IMR-90 (cell line): Measurements from ENCODE around the gene PLXDC2. TPM values are rescaled to one million over a fixed set of nuclear protein-coding genes. Genes with fewer than 3 reads are reported as not detected.
A peak's percentile ranks its signal among the peaks of the same experiment; 100 is the strongest.

Source experiments
- ATAC-seq: fragments of 200-7000 bp; cut with Tn5 transposase; 2 replicates; pipeline ENCODE4 v1.9.1; 2020; ENCODE audit warnings: low read depth, mild to moderate bottlenecking, moderate library complexity
- BruUV-seq: library from RNA; stranded (reverse); fragments of 400-500 nt; replicated peaks from 2 replicates; lab custom pipeline; 2021; lab: Mats Ljungman, UMichigan
- CTCF ChIA-PET: fragments of 300-600 bp; formaldehyde crosslinking; extraction: SDS; loops from one replicate; lab custom pipeline; 2021; ENCODE audit warnings: antibody characterized with exemption; lab: Yijun Ruan, JAX
- POLR2A ChIA-PET: fragments of 300-600 bp; sonication (Branson Sonifier 250); formaldehyde crosslinking; loops from one replicate; lab custom pipeline; 2022; ENCODE audit warnings: antibody characterized with exemption; ENCODE audit not compliant: unreplicated experiment; lab: Charles Lee
- DNase-seq: peaks from one replicate; pipeline ENCODE4 v3.0.0; 2013
- H2AFZ ChIP-seq: replicated peaks from 2 replicates; pipeline ENCODE3; 2013; ENCODE audit warnings: low read length, mild to moderate bottlenecking; ENCODE audit not compliant: poor library complexity
- H2AK5ac ChIP-seq: 2 replicates; pipeline ENCODE4 v1.6.1; 2013; ENCODE audit warnings: low read depth, low read length, inconsistent platforms
- H2AK9ac ChIP-seq: replicated peaks from 2 replicates; pipeline ENCODE3; 2013; ENCODE audit warnings: mild to moderate bottlenecking, low read depth, low read length, moderate library complexity; ENCODE audit not compliant: poor library complexity
- H2BK120ac ChIP-seq: 2 replicates; pipeline ENCODE4 v1.6.1; 2013; ENCODE audit warnings: low read depth, low read length, inconsistent platforms
- H2BK15ac ChIP-seq: 3 replicates; pipeline ENCODE4 v1.6.1; 2013; ENCODE audit warnings: low read depth, low read length, inconsistent platforms
- H2BK20ac ChIP-seq: 2 replicates; pipeline ENCODE4 v1.6.1; 2013; ENCODE audit warnings: low read depth, mild to moderate bottlenecking, inconsistent platforms, low read length, moderate library complexity
- H2BK5ac ChIP-seq: 2 replicates; pipeline ENCODE4 v1.6.1; 2013; ENCODE audit warnings: mild to moderate bottlenecking, low read depth, low read length, inconsistent platforms; ENCODE audit not compliant: poor library complexity, severe bottlenecking
- H3K14ac ChIP-seq: replicated peaks from 2 replicates; pipeline ENCODE4 v1.6.1; 2013; ENCODE audit warnings: low read depth, low read length, inconsistent platforms
- H3K18ac ChIP-seq: 2 replicates; pipeline ENCODE4 v1.6.1; 2013; ENCODE audit warnings: low read depth, low read length, control low read depth
- H3K23ac ChIP-seq: 2 replicates; pipeline ENCODE4 v1.6.1; 2013; ENCODE audit warnings: low read depth, low read length, inconsistent platforms
- H3K27ac ChIP-seq: 2 replicates; pipeline ENCODE4 v1.5.1; 2013; ENCODE audit warnings: mild to moderate bottlenecking, control low read depth, low read length; ENCODE audit not compliant: insufficient read depth
- H3K27me3 ChIP-seq: 2 replicates; pipeline ENCODE4 v1.6.1; 2013; ENCODE audit warnings: low read length; ENCODE audit not compliant: control insufficient read depth, insufficient read depth
- H3K36me3 ChIP-seq: 2 replicates; pipeline ENCODE4 v1.6.1; 2013; ENCODE audit warnings: low read length, mixed read lengths; ENCODE audit not compliant: control insufficient read depth, insufficient read depth
- H3K4ac ChIP-seq: 2 replicates; pipeline ENCODE4 v1.6.1; 2013; ENCODE audit warnings: low read depth, low read length, inconsistent platforms
- H3K4me1 ChIP-seq: 2 replicates; pipeline ENCODE4 v1.6.1; 2013; ENCODE audit warnings: low read length, mixed read lengths; ENCODE audit not compliant: control insufficient read depth, insufficient read depth
- H3K4me2 ChIP-seq: 2 replicates; pipeline ENCODE4 v1.6.1; 2013; ENCODE audit warnings: low read depth, mild to moderate bottlenecking, control low read depth, low read length, moderate library complexity
- H3K4me3 ChIP-seq: 2 replicates; pipeline ENCODE4 v1.5.1; 2013; ENCODE audit warnings: low read depth, mild to moderate bottlenecking, control low read depth, low read length, moderate library complexity; ENCODE audit not compliant: insufficient read depth
- H3K56ac ChIP-seq: 2 replicates; pipeline ENCODE4 v1.6.1; 2013; ENCODE audit warnings: low read length, inconsistent platforms; ENCODE audit not compliant: insufficient read depth; ENCODE audit errors: extremely low read depth
- H3K79me1 ChIP-seq, 2 experiments: 2 replicates each; pipeline ENCODE4 v1.6.1; 2013; ENCODE audit warnings: low read length in 2 of 2, inconsistent platforms in 1 of 2, low read depth in 1 of 2
- H3K9ac ChIP-seq: 2 replicates; pipeline ENCODE4 v1.6.1; 2013; ENCODE audit warnings: low read depth, low read length, control low read depth
- H3K9me1 ChIP-seq: 2 replicates; pipeline ENCODE4 v1.6.1; 2013; ENCODE audit warnings: low read length, inconsistent platforms; ENCODE audit not compliant: insufficient read depth
- H3K9me3 ChIP-seq: 2 replicates; pipeline ENCODE4 v1.6.1; 2013; ENCODE audit warnings: low read length; ENCODE audit not compliant: control insufficient read depth, insufficient read depth
- H4K20me1 ChIP-seq: 2 replicates; pipeline ENCODE4 v1.6.1; 2013; ENCODE audit warnings: low read length, inconsistent platforms; ENCODE audit not compliant: insufficient read depth
- H4K5ac ChIP-seq: 2 replicates; pipeline ENCODE4 v1.6.1; 2013; ENCODE audit warnings: mild to moderate bottlenecking, low read depth, low read length, control low read depth
- H4K8ac ChIP-seq, 2 experiments: 2 replicates each; pipeline ENCODE4 v1.6.1; 2013; ENCODE audit warnings: low read depth in 2 of 2, low read length in 2 of 2, control low read depth in 1 of 2, inconsistent platforms in 1 of 2
- H4K91ac ChIP-seq: 2 replicates; pipeline ENCODE4 v1.6.1; 2013; ENCODE audit warnings: low read depth, low read length, inconsistent platforms; ENCODE audit not compliant: insufficient read depth
- BHLHE40 ChIP-seq: fragments of 150-350 bp; IDR thresholded peaks from 2 replicates; pipeline ENCODE4 v1.6.1; 2016; ENCODE audit warnings: mild to moderate bottlenecking, low read depth, low read length
- CHD1 ChIP-seq: IDR thresholded peaks from 2 replicates; pipeline ENCODE4 v1.6.1; 2012; ENCODE audit warnings: low read depth, low read length, improper control_type of control experiment
- CTCF ChIP-seq: conservative IDR thresholded peaks from 2 replicates; pipeline ENCODE4 v1.5.1; 2012; ENCODE audit warnings: mild to moderate bottlenecking, low read depth, low read length, improper control_type of control experiment
- ELK1 ChIP-seq: fragments of 150-350 bp; IDR thresholded peaks from 2 replicates; pipeline ENCODE4 v1.6.1; 2016; ENCODE audit warnings: low read depth, mild to moderate bottlenecking, low read length, moderate library complexity, borderline replicate concordance
- FOS ChIP-seq: fragments of 150-350 bp; IDR thresholded peaks from 2 replicates; pipeline ENCODE4 v1.6.1; 2016; ENCODE audit warnings: low read depth, low read length
- MAZ ChIP-seq: IDR thresholded peaks from 2 replicates; pipeline ENCODE4 v1.6.1; 2012; ENCODE audit warnings: low read depth, mild to moderate bottlenecking, low read length, improper control_type of control experiment, moderate library complexity, borderline replicate concordance
- RAD21 ChIP-seq: IDR thresholded peaks from 2 replicates; pipeline ENCODE4 v1.6.1; 2012; ENCODE audit warnings: low read length, improper control_type of control experiment
- RCOR1 ChIP-seq: IDR thresholded peaks from 2 replicates; pipeline ENCODE4 v1.6.1; 2012; ENCODE audit warnings: mild to moderate bottlenecking, low read length, improper control_type of control experiment; ENCODE audit not compliant: insufficient replicate concordance
- SMC3 ChIP-seq: fragments of 150-350 bp; IDR thresholded peaks from 2 replicates; pipeline ENCODE4 v1.6.1; 2016; ENCODE audit warnings: low read depth, mild to moderate bottlenecking, antibody characterized with exemption, low read length, moderate library complexity
- USF2 ChIP-seq: fragments of 150-350 bp; IDR thresholded peaks from 2 replicates; pipeline ENCODE4 v1.6.1; 2017; ENCODE audit warnings: mild to moderate bottlenecking, antibody characterized with exemption, low read length, low read depth
- WGBS, 2 experiments: methylation state at CpG; one replicate each; pipeline versions ENCODE4 v1.1.5 to v1.1.7; 2013; ENCODE audit warnings: missing lambda C conversion rate in 2 of 2; ENCODE audit not compliant: insufficient read length in 1 of 2; ENCODE audit errors: extremely low coverage in 2 of 2; 5-methylcytosine and 5-hydroxymethylcytosine counted together
- dilution Hi-C: fragments of 300-500 bp; cut with HindIII; formaldehyde crosslinking; loops from one replicate; pipeline ENCODE4 v1.14.3; 2018; ENCODE audit warnings: low sequenced_read_pairs; ENCODE audit not compliant: unreplicated experiment
- in situ Hi-C: fragments of 300-500 bp; cut with MboI; formaldehyde crosslinking; loops from 3 replicates; pipeline ENCODE4 v1.14.3; 2019; ENCODE audit warnings: low sequenced_read_pairs, inconsistent platforms, mixed read lengths
- intact Hi-C: fragments of 100-400 bp; cut with micrococcal nuclease; formaldehyde crosslinking; loops from 2 replicates; pipeline ENCODE4 v1.10.0; 2022
- polyA plus RNA-seq, 3 experiments: library from polyadenylated mRNA; depleted of rRNA; stranded (reverse); fragments of >200 nt; gene quantifications; 2 replicates each; pipeline ENCODE4 v1.2.3, GENCODE V29; 2012; ENCODE audit warnings: low replicate concordance in 1 of 3
- total RNA-seq: library from RNA; depleted of rRNA; stranded (reverse); fragments of >200 nt; gene quantifications from 2 replicates; pipeline ENCODE4 v1.2.3, GENCODE V29; 2012

Gene PLXDC2
- total and polyA plus RNA-seq, 2 of the 4 experiments (the other 2 are of a cell fraction): 3.2 to 6.1 TPM

- Histone ChIP-seq H3K14ac (no peak overlapping the region), H3K4me1 (peaks cover 2% of the 10 kb centered on the region), H3K23ac (no peak overlapping the region), H2BK15ac (no peak overlapping the region), H3K27ac (no peak overlapping the region), H3K56ac (no peak overlapping the region), H3K4me3 (no peak overlapping the region), H3K4ac (no peak overlapping the region), H2BK5ac (no peak overlapping the region), H4K8ac (no peak overlapping the region), H2BK20ac (no peak overlapping the region), H3K9ac (no peak overlapping the region), H3K9me3 (no peaks in the 10 kb centered on the region), H2BK120ac (no peak overlapping the region), H3K79me1 (no peaks in the 10 kb centered on the region), H4K91ac (no peak overlapping the region), H4K20me1 (no peaks in the 10 kb centered on the region), H2AFZ (no peak overlapping the region), H3K36me3 (no peaks in the 10 kb centered on the region), H3K9me1 (no peaks in the 10 kb centered on the region), H2AK5ac (no peak overlapping the region), H3K27me3 (no peaks in the 10 kb centered on the region), H4K5ac (no peak overlapping the region), H3K18ac (no peak overlapping the region), H2AK9ac (no peak overlapping the region), H3K4me2 (peak overlapping the region; percentile 70)
- no TSS peak for BruUV-seq
- no CpG with 5 or more reads among the region's 1 CpG for WGBS, 2 experiments
- no peak for TF ChIP-seq MAZ
- TF ChIP-seq CTCF: no peak
- no peak for TF ChIP-seq ELK1
- no peak for TF ChIP-seq CHD1
- TF ChIP-seq SMC3: no peak
- TF ChIP-seq USF2: no peak
- TF ChIP-seq BHLHE40: no peak
- no peak for TF ChIP-seq RAD21
- no peak for TF ChIP-seq FOS
- no peak for TF ChIP-seq RCOR1
- ChIA-PET CTCF (interaction anchor here (0.6 to 0.7 kb wide), 2 partner anchors 16 to 317 kb away, joined by 3 to 5 read pairs; no protein-coding TSS in a partner anchor), POLR2A (no interaction called here)
- DNase-seq: peak; percentile 44
- intact Hi-C loops: no loop called here
- ATAC-seq: peak; percentile 47
- dilution Hi-C loops: no loop called here
- in situ Hi-C loops: no loop called here
Measured at GRCh38 chr10:19843487-19843886, 27.3 kb downstream of the PLXDC2 start.
